ENCODE data around the gene NAPEPLD. TPM values are rescaled to one million over a fixed set of nuclear protein-coding genes. Genes with fewer than 3 reads are reported as not detected.
A peak's percentile ranks its signal among the peaks of the same experiment; 100 is the strongest.
"Not testable (repeated sequence)": the region's sequence is repeated elsewhere in the genome, so short reads cannot be mapped to it uniquely, and the experiment has no call there.

The NAPEPLD gene
- 2.8 and 3.4 TPM in 2 replicates for total RNA-seq

DNA sequence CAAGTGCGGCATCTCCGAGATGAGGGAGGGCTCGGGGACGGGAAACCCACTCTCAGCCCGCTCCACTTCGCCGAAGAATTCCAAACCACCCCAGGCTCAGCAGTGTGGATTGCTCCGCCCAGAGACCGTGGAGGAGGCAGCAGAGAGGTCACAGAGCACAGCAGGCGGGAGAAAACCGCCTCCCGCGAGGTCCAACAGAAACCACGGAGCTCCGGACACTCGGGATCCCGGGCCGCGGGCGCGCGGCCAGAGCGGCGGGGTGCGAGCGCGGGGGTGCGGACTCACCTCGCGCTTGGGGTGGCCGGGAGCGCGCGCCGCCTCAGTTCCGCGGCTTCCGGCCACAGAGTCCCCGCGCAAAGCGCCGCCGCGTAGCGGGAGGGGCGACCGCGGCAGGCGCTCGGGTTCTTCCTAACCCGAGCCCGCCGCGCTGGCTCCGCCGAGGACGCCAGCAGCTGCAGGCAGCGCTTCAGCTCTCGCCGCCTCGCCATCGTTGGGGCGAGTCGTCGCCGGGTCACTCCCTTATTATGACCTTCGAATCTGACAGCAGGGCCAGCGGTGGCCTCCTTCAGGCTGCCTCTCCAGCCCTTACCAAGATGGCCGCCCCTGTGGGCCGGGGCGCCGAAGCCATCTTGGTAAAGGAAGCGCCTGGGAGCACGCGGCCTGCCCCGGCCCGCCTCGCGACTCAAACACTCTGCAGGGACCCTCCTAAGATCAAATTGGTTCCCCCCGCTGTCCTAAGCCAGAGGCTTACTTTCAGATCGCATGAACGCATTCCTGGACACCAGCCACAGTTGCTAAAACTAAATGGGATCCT is at the start of gene NAPEPLD:
TSS of gene NAPEPLD (minus strand) at position 106 of the 814 bp plus-strand sequence. CDS start 20,323 bp downstream, outside the sequence.
- DNase-seq (ENCODE audit: low read depth in 2 of 2) = peak; percentile 55 to 83

GRCh38 chr7:103198079-103198478 is 49.2 kb upstream of the NAPEPLD start:
- not testable (repeated sequence) for DNase-seq (ENCODE audit: low read depth in 2 of 2)

GRCh38 chr7:103195364-103195763 is 46.5 kb upstream of the NAPEPLD start:
- peak; percentile 1 to 11 for DNase-seq (ENCODE audit: low read depth in 2 of 2)

- not testable (repeated sequence) for DNase-seq (ENCODE audit: low read depth in 2 of 2)
Measured at GRCh38 chr7:103172415-103173146, 23.7 kb upstream of the NAPEPLD start.

DNA sequence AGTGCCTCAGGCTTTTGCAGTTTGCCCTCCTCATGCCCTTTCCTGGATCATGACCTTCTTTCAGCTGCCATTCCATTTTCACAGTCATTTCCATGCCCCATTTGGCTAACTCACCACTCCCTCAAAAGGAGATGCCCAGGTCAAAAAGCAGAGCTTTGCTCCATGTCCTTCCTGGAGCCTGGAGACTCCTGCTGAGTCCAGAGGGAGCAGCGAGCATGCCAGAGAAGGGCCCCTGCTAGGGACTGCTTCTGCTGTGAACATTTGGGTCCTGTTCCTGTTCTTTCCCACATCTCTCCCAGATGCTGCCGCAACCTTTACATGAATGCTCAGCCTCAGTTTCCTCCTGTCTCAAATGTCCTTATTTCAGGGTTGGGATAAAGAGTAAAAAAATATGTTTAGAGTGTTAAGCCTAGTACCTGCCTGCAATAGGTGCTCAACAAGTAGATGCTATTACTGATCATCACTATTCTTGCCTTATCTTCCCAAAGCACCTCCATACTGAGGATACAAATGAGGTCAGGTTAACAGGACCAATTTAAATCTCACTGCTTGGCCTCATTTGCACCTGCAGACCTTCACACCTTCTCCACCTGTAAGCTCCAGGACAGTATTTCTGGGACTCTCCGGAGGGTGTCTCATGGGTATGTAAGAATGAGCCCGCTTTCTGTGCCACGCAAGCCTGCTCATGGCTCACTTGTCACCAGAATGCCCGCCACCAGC is 23.0 kb upstream of the NAPEPLD start:
- DNase-seq (ENCODE audit: low read depth in 2 of 2) = not testable (repeated sequence)

DNA sequence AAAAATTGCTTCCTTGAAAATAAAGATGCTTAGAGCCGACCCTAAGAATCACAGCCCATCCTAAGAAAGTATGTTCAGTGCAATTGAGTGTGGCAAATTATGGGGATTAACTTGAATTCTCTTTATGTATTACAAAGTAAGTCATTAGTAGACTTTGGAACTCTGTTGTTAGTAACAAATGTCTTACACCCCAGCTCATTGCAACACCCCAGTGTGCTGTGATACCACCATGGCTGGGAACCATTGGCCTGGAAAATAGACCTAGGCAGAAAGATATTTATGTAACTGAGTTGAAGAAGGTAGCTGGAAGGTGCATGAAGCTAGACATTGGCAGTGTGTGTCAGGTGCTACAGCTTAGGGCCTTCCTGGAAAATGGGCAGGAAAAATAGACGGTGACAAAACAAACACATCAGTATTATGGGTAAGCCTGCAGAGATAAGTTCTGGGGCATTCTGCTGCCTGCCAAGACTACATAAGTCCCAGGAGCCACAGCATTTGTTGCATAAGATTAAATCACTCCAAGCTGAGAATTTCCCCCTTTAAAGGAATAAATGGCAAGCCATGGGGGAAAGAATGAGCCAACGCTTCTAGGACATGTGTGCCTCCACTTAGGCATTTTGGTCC is 18.1 kb upstream of the NAPEPLD start:
- DNase-seq (ENCODE audit: low read depth in 2 of 2) = not testable (repeated sequence)

DNA sequence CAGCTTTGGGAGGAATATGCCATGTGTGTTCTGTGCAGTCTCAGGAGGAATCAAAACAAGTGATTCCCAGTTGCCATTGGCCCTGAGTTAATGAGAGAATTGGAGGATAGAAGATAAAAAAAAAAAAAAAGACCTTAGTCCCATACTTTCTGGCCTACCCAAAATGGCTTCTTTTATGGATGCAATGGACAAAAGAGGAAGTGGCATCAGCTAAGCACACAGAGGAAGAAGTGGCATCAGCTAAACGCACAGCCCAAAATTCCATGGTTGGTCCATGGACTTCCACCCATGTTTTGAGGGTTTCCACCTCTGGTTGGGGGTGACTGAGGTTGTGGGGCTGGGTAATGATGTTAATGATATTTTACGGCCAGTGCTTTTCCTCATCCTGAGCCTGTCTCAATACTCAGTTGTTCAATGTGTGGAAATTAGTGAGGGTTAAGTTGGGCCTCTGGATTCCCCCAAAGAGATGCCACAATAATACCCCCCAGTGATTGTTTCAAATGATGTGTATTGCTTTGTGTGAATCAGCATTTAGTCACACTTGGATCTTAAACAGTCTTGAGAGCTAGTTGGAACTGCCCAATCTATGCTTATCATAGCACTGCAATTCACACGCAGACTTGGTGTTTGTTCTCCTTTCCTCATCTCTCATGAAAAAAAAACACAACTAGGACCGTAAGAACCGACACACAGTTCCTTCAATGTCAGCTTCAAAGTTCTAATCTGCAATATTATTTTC is 14.4 kb upstream of the NAPEPLD start:
- DNase-seq (ENCODE audit: low read depth in 2 of 2) = not testable (repeated sequence)

DNA sequence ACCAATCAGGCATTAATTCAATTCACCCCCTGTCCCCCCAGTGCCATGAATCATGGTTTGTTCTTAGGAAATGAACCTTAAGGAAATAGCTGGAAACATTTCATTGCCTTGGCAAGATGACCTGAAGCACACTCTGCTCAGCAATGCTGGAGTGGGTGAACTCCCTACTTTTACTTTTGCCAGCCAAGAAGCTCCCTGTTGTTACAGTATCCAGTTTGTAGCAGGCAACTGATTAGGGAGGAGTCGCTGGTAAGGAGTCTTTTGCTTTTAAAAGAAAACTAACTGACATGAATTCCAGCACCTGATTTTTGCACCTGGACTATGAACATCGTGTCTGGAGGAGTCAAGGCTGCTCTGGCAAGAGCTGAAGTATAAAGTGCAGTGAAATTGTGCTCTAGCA is 13.7 kb upstream of the NAPEPLD start:
- DNase-seq (ENCODE audit: low read depth in 2 of 2) = not testable (repeated sequence)

DNA sequence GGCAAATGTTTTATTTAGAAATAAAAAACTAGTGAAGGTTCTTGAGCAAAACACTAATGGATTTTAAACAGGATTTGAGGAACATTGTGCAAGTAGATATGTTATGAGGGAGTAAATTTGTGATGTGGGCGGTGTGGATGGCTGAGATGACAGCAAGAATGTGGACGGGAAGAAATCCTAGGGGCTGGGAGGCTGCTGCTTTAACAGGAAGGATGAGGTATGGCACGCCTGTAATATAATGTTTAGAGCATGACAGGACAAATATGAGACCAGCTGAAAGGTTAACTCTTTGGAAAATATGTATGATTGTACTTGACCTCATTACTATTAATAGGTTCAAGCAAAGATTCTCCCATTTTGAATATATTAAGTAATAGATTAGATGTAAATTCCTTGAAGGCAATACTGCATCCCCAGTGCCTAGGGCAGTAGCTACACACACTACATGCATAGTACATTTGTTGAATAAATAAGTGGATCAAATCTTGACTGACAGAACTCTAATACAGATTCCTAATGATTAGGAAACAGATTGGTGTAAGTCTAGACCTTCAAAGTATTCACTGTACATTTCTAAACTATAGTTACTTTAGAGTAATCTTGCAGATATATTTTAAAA is 13.2 kb upstream of the NAPEPLD start:
- not testable (repeated sequence) for DNase-seq (ENCODE audit: low read depth in 2 of 2)

GRCh38 chr7:103159072-103159471 is 10.2 kb upstream of the NAPEPLD start:
- DNase-seq (ENCODE audit: low read depth in 2 of 2) = not testable (repeated sequence)

- not testable (repeated sequence) for DNase-seq (ENCODE audit: low read depth in 2 of 2)
Measured at GRCh38 chr7:103155331-103156024, 6.6 kb upstream of the NAPEPLD start.

DNA sequence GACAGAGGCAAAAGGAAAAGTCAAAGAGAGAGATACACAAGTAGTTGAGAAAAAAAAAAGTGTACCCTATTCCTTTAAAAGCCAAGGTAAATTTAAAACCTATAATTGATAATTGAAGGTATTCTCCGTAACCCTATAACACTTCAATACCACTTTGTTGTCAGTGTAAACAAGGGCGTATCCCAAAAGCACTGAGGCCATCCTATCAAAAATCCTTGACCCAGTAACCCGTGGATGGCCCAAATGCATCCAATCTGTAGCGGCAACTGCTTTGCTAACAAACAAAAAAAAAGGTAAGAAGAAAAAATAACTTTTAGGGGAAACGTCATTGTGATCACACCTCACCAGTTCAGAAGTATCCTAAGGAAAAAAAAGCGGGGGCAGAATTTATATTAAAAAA is 5.1 kb upstream of the NAPEPLD start:
- no peak for DNase-seq (ENCODE audit: low read depth in 2 of 2)

DNA sequence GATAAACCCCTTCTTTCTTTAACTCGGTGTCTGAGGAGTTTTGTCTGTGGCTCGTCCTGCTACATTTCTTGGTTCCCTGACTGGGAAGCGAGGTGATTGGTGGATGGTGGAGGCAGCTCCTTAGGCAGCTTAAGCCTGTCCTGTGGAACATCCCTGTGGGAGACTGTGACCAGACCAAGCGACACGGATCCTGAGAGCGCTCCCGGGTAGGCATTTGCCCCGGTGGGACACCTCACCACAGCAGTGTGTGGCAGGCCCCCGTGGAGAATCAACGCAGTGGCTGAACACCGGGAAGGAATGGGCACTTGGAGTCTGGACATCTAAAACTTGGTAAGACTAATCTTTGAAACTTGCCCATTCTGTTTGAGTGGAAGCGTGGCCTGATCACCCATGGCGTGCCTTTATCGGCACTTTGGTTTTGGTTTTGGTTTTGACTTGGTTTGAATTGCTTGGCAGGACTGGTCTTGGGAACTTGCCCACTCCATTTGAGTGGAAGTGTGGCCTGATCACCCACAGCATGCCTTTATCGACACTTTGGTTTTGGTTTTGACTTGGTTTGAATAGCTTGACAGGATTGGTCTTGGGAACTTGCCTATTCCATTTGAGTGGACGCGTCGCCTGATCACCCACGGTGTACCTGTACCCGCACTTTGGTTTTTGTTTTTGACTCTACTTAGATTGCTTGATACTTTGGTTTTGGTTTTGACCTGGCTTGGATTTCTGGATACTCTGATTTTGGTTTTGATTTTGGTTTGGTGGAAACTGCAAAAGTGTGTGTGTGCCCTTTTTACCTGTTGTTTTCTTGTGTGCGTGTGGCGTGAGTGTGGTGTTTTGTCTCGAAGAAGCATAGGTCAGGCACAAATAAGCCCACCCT is 4.1 kb upstream of the NAPEPLD start:
- DNase-seq (ENCODE audit: low read depth in 2 of 2) = not testable (repeated sequence)

DNA sequence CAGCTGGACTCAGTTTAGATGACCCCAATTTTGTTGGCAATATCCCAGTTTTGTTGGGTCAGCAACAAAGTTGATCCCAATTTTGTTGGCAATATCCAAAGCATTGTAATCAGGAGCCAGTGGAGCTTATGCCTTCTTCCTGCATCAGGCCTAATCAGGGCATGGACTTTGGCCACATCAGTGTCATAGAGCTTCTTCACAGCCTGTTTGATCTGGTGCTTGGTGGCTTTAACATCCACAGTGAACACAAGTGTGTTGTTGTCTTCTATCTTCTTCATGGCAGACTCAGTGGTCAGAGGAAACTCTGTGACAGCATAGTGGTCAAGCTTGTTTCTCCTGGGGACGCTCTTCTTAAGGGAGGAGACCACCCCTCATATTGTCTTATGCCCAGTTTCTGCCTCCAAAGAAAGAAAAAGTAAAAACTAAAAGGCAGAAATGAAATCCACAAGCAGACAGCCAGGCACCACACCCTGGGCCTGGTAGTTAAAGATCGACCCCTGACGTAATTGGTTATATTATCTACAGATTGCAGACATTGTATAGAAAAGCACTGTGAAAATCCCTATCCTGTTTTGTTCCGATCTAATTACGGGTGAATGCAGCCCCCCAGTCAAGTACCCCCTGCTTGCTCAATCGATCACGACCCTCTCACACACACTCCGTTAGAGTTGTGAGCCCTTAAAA is 3.2 kb upstream of the NAPEPLD start:
- DNase-seq (ENCODE audit: low read depth in 2 of 2) = not testable (repeated sequence)

GRCh38 chr7:103150192-103150591 is 1.3 kb upstream of the NAPEPLD start:
- DNase-seq (ENCODE audit: low read depth in 2 of 2) = no peak

DNA sequence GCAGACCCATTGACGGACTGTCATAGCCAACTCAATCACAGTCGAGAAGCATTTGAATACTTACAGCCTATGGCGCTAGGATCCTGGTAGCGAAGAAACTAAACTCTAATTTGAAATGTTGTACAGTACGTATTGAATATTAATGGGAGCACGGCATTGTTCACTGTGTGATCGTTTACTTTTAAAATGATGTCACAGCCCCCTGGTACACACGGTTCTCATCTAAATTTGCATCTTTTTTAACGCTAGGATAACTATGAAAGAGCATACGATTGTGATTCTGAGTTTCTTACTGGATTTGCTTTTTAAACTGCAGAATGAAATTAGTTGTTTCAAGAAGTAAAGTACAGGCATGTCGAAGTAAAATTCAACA is 895 bp upstream of the NAPEPLD start:
- no peak for DNase-seq (ENCODE audit: low read depth in 2 of 2)

DNA sequence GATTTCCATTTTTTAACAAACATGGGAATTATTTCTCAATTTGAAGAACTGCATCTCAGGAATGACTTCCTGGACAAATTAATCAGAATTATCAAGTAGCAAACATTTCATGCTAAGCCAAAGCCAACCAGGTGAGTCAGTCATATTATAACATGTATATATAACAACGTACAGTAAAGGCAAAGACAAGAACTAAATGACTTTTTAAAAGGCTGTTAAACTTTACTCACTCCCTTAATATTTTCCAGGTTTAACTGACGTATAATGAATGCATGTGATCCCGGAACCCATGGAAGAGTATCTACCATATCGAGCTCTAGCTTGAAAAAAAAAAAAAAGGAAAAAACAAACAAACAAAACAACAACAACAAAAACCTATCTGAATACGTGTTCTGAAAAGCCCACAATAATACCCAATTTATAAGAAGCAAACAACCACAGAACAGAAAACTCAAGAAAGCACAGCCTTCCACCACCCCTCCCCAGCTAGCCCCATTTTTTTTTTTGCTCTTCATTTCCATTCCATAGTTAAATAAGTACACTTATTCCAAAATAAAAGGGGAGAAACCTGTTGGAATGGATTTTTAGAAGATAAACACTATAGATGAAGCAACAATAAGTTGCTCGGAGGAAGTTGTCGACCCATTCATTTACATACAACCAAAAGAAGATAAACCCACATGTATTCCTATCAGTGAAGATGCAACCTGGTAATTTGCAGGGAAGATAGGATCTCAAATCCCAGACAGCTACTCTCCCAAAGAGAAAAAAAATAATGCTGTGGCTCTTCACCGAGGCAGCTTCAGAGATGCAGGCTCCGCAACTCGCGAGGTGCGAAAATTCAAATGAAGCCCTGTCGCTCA is 537 bp downstream of the NAPEPLD start:
- no peak for DNase-seq (ENCODE audit: low read depth in 2 of 2)
